ENCODE data around the gene IRF9.

Gene IRF9

DNA sequence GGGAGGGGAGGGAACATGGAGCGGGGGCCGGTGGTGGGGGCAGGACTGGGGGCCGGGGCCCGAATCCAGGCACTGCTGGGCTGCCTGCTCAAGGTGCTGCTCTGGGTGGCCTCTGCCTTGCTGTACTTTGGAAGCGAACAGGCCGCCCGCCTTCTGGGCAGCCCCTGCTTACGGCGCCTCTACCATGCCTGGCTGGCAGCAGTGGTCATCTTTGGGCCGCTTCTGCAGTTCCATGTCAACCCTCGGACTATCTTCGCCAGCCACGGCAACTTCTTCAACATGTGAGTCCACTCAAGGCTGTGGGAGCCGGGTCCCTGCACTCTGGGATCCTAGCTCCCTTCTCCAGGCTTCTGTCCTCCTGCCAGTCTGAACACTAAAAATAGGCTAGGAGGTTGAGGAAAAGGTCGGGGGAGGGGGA, 29.5 kb upstream of the IRF9 start:
- H3K4me3 ChIP-seq (ENCODE audit: control insufficient read depth, low read depth, low read length), result no peak overlapping the region
- no peak for DNase-seq (ENCODE audit: low read depth)

GRCh38 chr14:24132061-24132685, 28.9 kb upstream of the IRF9 start:
- TF ChIP-seq, protein P1, sequence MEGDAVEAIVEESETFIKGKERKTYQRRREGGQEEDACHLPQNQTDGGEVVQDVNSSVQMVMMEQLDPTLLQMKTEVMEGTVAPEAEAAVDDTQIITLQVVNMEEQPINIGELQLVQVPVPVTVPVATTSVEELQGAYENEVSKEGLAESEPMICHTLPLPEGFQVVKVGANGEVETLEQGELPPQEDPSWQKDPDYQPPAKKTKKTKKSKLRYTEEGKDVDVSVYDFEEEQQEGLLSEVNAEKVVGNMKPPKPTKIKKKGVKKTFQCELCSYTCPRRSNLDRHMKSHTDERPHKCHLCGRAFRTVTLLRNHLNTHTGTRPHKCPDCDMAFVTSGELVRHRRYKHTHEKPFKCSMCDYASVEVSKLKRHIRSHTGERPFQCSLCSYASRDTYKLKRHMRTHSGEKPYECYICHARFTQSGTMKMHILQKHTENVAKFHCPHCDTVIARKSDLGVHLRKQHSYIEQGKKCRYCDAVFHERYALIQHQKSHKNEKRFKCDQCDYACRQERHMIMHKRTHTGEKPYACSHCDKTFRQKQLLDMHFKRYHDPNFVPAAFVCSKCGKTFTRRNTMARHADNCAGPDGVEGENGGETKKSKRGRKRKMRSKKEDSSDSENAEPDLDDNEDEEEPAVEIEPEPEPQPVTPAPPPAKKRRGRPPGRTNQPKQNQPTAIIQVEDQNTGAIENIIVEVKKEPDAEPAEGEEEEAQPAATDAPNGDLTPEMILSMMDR (IDR thresholded peaks at IDR 0.05; ENCODE audit: control insufficient read depth, insufficient read depth, low read depth, low read length, missing control alignments), result no peak
- DNase-seq (ENCODE audit: low read depth), result no peak
- no peak overlapping the region for H3K4me3 ChIP-seq (ENCODE audit: control insufficient read depth, low read depth, low read length)

More for the DNA sequence above, 29.5 kb upstream of the IRF9 start:
- TF ChIP-seq, protein P1 (IDR thresholded peaks at IDR 0.05; ENCODE audit: control insufficient read depth, insufficient read depth, low read depth, low read length, missing control alignments), result no peak

DNA sequence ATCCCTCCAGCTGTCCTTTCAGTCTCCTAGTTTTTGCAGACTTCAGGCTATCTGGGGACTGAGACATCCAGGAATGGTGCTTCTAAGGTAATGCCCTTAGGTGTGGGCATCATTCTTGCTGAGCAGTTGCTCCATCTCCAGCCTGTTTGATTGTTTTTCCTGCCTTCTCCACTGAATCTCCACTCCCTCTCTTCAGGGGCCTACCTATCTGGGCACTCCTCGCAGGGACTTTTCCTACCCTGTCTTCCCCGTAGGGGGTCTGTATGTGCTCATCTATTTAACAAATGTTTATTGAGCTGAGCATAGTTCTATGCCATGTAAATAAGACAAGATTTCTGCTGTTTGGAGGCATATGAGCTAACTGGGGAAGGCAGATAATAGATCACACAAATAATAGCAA, 28.1 kb upstream of the IRF9 start:
- no peak overlapping the region for H3K4me3 ChIP-seq (ENCODE audit: control insufficient read depth, low read depth, low read length)
- TF ChIP-seq, protein P1 (IDR thresholded peaks at IDR 0.05; ENCODE audit: control insufficient read depth, insufficient read depth, low read depth, low read length, missing control alignments), result no peak
- no peak for DNase-seq (ENCODE audit: low read depth)

DNA sequence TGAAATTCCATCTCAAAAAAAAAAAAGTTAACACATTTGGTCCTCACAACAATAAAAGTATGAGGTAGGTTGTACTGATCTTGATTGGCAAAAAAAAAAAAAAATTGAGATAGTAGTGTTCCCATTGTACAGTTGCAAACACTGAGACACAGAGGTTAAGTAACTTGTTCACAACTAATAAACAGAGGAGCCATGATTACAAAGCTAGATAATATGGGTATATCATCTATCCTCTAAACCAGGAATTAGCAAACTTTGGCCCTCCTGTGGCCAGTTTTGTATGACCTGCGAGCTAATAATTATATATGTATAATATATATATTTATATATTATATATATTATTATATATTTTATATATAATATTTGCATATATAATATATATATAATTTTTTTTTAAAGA, 27.3 kb upstream of the IRF9 start:
- TF ChIP-seq, protein P1 (IDR thresholded peaks at IDR 0.05; ENCODE audit: control insufficient read depth, insufficient read depth, low read depth, low read length, missing control alignments), result no peak
- H3K4me3 ChIP-seq (ENCODE audit: control insufficient read depth, low read depth, low read length), result no peak overlapping the region
- no peak for DNase-seq (ENCODE audit: low read depth)

DNA sequence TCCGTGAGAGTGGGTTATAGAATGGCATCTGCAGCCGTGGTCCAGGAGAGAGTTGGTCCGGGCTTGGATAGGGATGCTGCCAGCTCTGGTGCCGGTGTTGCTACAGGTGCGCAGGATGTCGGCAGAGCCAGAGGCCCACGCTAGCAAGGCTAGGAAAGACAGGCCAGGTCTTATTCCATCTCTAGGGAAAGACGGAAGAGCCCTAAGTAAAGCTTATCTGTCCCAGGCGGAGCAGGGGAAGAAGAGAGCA, 25.6 kb upstream of the IRF9 start:
- TF ChIP-seq, protein P1 (IDR thresholded peaks at IDR 0.05; ENCODE audit: control insufficient read depth, insufficient read depth, low read depth, low read length, missing control alignments), result no peak
- H3K4me3 ChIP-seq (ENCODE audit: control insufficient read depth, low read depth, low read length), result peak overlapping the region; percentile 61
- no peak for DNase-seq (ENCODE audit: low read depth)

- H3K4me3 ChIP-seq (ENCODE audit: control insufficient read depth, low read depth, low read length), result peak within 1 kb of the TSS; percentile 61
- DNase-seq (ENCODE audit: low read depth), result peak; percentile 27
- TF ChIP-seq, protein P1 (IDR thresholded peaks at IDR 0.05; ENCODE audit: control insufficient read depth, insufficient read depth, low read depth, low read length, missing control alignments), result no peak
Observed at GRCh38 chr14:24135834-24136683, 25.0 kb upstream of the IRF9 start, which contains the start of gene PSME1. Gene PSME1 (plus strand): TSS chr14:24136194. CDS start chr14:24136263, 69 bp downstream.

Data from AG09309 (cell line).